K562 (cell line): ENCODE results near the gene CCDC159. TPM values are rescaled to one million over a fixed set of nuclear protein-coding genes. Genes with fewer than 3 reads are reported as not detected.
A peak's percentile ranks its signal among the peaks of the same experiment; 100 is the strongest.

Source experiments
- CREB1 ChIP-seq, 2 experiments: sonication (generic) in 1 of 2; formaldehyde crosslinking in 1 of 2; IDR thresholded peaks; 2 replicates each; pipeline versions ENCODE4 v1.6.1 to v1.8.0; 2012 to 2022; ENCODE audit warnings: inconsistent platforms in 1 of 2, mild to moderate bottlenecking in 1 of 2, missing genetic modification reagents in 1 of 2, moderate library complexity in 1 of 2
- DIDO1 ChIP-seq: fragments of 450-650 bp; IDR thresholded peaks from 2 replicates; pipeline ENCODE4 v1.6.1; 2016; ENCODE audit warnings: low read depth, missing biosample characterization, missing genetic modification characterization
- EZH2 ChIP-seq: IDR thresholded peaks from 2 replicates; pipeline ENCODE4 v1.6.1; 2012; ENCODE audit warnings: low read depth, mild to moderate bottlenecking, inconsistent platforms, low read length, borderline replicate concordance
- IFI16 ChIP-seq: fragments of 250-450 bp; sonication (Bioruptor Pico); IDR thresholded peaks from 2 replicates; pipeline ENCODE4 v2.1.2; 2022; ENCODE audit warnings: mild to moderate bottlenecking, inconsistent platforms
- SRF ChIP-seq, 2 experiments: fragments of 250-450, 450-650 bp in 1 of 2; sonication (Bioruptor Pico) in 1 of 2; sonication (generic) in 1 of 2; formaldehyde crosslinking; IDR thresholded peaks; 2 replicates each; pipeline versions ENCODE4 v1.5.0 to v1.5.1; 2020 to 2022; ENCODE audit warnings: mild to moderate bottlenecking in 1 of 2, missing genetic modification reagents in 1 of 2
- UBTF ChIP-seq, 2 experiments: IDR thresholded peaks; 2 replicates each; pipeline ENCODE4 v1.6.1; 2012; ENCODE audit warnings: improper control_type of control experiment in 2 of 2, low read depth in 2 of 2, low read length in 2 of 2, borderline replicate concordance in 1 of 2
- YBX1 ChIP-seq: fragments of 450-650 bp; IDR thresholded peaks from 2 replicates; pipeline ENCODE4 v1.7.1; 2016; ENCODE audit warnings: mild to moderate bottlenecking
- ZHX1 ChIP-seq: fragments of 150-350 bp; conservative IDR thresholded peaks from 2 replicates; pipeline ENCODE4 v1.6.1; 2014; ENCODE audit warnings: low read length
- ZNF212 ChIP-seq: fragments of 450-650 bp; formaldehyde crosslinking; IDR thresholded peaks from 2 replicates; pipeline ENCODE4 v1.4.0; 2020; ENCODE audit warnings: mild to moderate bottlenecking
- polyA plus RNA-seq, 8 experiments: library from polyadenylated mRNA; depleted of rRNA in 4 of 8; stranded (reverse) in 5 of 8; unstranded in 3 of 8; fragments of >200 nt; fragmentation: Nextera tagmentation in 2 of 8; fragmentation: Illumina TruSeq in 1 of 8; extraction: Ambion mirVana in 2 of 8; extraction: Trizol in 1 of 8; gene quantifications; 2 replicates each; pipeline versions ENCODE4 v1.2.1 to v1.2.3, GENCODE V29; 2011 to 2014; ENCODE audit warnings: inconsistent platforms in 1 of 8, missing spikeins in 1 of 8
- total RNA-seq, 7 experiments: library from RNA; depleted of rRNA in 6 of 7; stranded (reverse); fragments of >200 nt in 6 of 7; fragmentation: Illumina TruSeq in 2 of 7; extraction: Trizol in 2 of 7; gene quantifications; 2 replicates each; pipeline versions ENCODE4 v1.2.1 to v1.2.3, GENCODE V29; 2011 to 2021; ENCODE audit warnings: low replicate concordance in 1 of 7
- TF ChIP-seq, protein P1 (sequence below): sonication (generic); formaldehyde crosslinking; IDR thresholded peaks from 2 replicates; pipeline ENCODE4 v1.8.0; 2023; ENCODE audit warnings: mild to moderate bottlenecking, missing genetic modification reagents

Gene CCDC159
- total and polyA plus RNA-seq, 9 of the 15 experiments (the other 6 are each of a cell fraction or from before 2014, with no cell fraction given), result 0.68 to 10.1 (median 4.7) TPM

- TF ChIP-seq ZHX1 (no peak), CREB1 (IDR thresholded peaks at IDR 0.05) (peak; percentile 34; the same call in 1 of the 2 replicates), CREB1 (CRISPR knock-in tag; IDR thresholded peaks at IDR 0.05) (peak; percentile 38; the same call in 1 of the 2 replicates), EZH2 (no peak), SRF (CRISPR knock-in tag; IDR thresholded peaks at IDR 0.05) (no peak), DIDO1 (tag) (no peak), IFI16 (CRISPR knock-in tag) (no peak), ZNF212 (CRISPR knock-in tag) (no peak), YBX1 (no peak), UBTF (IDR thresholded peaks at IDR 0.05; ENCODE audit: borderline replicate concordance in 1 of 2, low read depth in 2 of 2, low read length in 2 of 2) (peak; percentile 64 to 75; a peak in 2 of 4 replicates)
- TF ChIP-seq, protein P1, sequence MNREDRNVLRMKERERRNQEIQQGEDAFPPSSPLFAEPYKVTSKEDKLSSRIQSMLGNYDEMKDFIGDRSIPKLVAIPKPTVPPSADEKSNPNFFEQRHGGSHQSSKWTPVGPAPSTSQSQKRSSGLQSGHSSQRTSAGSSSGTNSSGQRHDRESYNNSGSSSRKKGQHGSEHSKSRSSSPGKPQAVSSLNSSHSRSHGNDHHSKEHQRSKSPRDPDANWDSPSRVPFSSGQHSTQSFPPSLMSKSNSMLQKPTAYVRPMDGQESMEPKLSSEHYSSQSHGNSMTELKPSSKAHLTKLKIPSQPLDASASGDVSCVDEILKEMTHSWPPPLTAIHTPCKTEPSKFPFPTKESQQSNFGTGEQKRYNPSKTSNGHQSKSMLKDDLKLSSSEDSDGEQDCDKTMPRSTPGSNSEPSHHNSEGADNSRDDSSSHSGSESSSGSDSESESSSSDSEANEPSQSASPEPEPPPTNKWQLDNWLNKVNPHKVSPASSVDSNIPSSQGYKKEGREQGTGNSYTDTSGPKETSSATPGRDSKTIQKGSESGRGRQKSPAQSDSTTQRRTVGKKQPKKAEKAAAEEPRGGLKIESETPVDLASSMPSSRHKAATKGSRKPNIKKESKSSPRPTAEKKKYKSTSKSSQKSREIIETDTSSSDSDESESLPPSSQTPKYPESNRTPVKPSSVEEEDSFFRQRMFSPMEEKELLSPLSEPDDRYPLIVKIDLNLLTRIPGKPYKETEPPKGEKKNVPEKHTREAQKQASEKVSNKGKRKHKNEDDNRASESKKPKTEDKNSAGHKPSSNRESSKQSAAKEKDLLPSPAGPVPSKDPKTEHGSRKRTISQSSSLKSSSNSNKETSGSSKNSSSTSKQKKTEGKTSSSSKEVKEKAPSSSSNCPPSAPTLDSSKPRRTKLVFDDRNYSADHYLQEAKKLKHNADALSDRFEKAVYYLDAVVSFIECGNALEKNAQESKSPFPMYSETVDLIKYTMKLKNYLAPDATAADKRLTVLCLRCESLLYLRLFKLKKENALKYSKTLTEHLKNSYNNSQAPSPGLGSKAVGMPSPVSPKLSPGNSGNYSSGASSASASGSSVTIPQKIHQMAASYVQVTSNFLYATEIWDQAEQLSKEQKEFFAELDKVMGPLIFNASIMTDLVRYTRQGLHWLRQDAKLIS (CRISPR knock-in tag), result peak; percentile 43; the same call in 1 of the 2 replicates
Measured at GRCh38 chr19:11382898-11383705, 36.8 kb downstream of the CCDC159 start (continued).
